Fibroblast of lung (primary cell): ENCODE measurements around the gene EMSY. TPM values are rescaled to one million over a fixed set of nuclear protein-coding genes. Genes with fewer than 3 reads are reported as not detected.
"Not testable (repeated sequence)": the region's sequence is repeated elsewhere in the genome, so short reads cannot be mapped to it uniquely, and the experiment has no call there.

Experiments
- DNase-seq, 2 donors: peaks; one replicate each; pipeline versions ENCODE4 v3.0.0 to v3.0.0-alpha.2; 2010; ENCODE audit warnings: low read depth in 2 of 2
- H2AFZ ChIP-seq: 2 replicates; pipeline ENCODE4 v1.5.1; 2012; ENCODE audit warnings: low read length, control low read depth, inconsistent platforms
- H3K27ac ChIP-seq: 2 replicates; pipeline ENCODE4 v1.5.1; 2011; ENCODE audit warnings: low read length, control low read depth; ENCODE audit not compliant: insufficient read depth
- H3K27me3 ChIP-seq: 2 replicates; pipeline ENCODE4 v1.5.1; 2011; ENCODE audit warnings: mild to moderate bottlenecking, low read length; ENCODE audit not compliant: control insufficient read depth, insufficient read depth
- H3K36me3 ChIP-seq: 2 replicates; pipeline ENCODE4 v1.5.1; 2011; ENCODE audit warnings: low read length; ENCODE audit not compliant: control insufficient read depth, insufficient read depth
- H3K4me1 ChIP-seq: 2 replicates; pipeline ENCODE4 v1.5.1; 2011; ENCODE audit warnings: low read length; ENCODE audit not compliant: control insufficient read depth, insufficient read depth; ENCODE audit errors: extremely low read depth
- H3K4me2 ChIP-seq: 2 replicates; pipeline ENCODE4 v1.5.1; 2011; ENCODE audit warnings: low read length, control low read depth; ENCODE audit not compliant: insufficient read depth; ENCODE audit errors: extremely low read depth
- H3K4me3 ChIP-seq, 4 experiments: fragments of 200-600 bp in 1 of 4; sonication (generic) in 1 of 4; replicated peaks in 1 of 4; 2 replicates each; pipeline ENCODE4 v1.5.1; 2011 to 2016; ENCODE audit warnings: low read length in 4 of 4, low read depth in 3 of 4, mild to moderate bottlenecking in 3 of 4, control low read depth in 2 of 4, inconsistent platforms in 1 of 4, mixed read lengths in 1 of 4; ENCODE audit not compliant: insufficient read depth in 1 of 4; ENCODE audit errors: control extremely low read depth in 1 of 4
- H3K79me2 ChIP-seq: 2 replicates; pipeline ENCODE4 v1.5.1; 2012; ENCODE audit warnings: mild to moderate bottlenecking, low read length, inconsistent platforms; ENCODE audit not compliant: control insufficient read depth, insufficient read depth
- H3K9ac ChIP-seq: 2 replicates; pipeline ENCODE4 v1.5.1; 2011; ENCODE audit warnings: mild to moderate bottlenecking, low read length, control low read depth; ENCODE audit not compliant: insufficient read depth
- H3K9me3 ChIP-seq: 2 replicates; pipeline ENCODE4 v1.5.1; 2012; ENCODE audit warnings: low read depth, low read length; ENCODE audit not compliant: control insufficient read depth, insufficient read depth
- H4K20me1 ChIP-seq: 2 replicates; pipeline ENCODE4 v1.5.1; 2011; ENCODE audit warnings: low read length; ENCODE audit not compliant: control insufficient read depth, insufficient read depth; ENCODE audit errors: extremely low read depth
- CTCF ChIP-seq, 2 donors: IDR thresholded peaks in 1 of 2; conservative IDR thresholded peaks in 1 of 2; 1 replicate in 1 of 2; 2 replicates in 1 of 2; pipeline ENCODE4 v1.5.1; 2011 to 2012; ENCODE audit warnings: low read length in 2 of 2, control low read depth in 1 of 2, inconsistent platforms in 1 of 2, low read depth in 1 of 2, mild to moderate bottlenecking in 1 of 2
- EZH2 ChIP-seq: IDR thresholded peaks from 2 replicates; pipeline ENCODE4 v1.5.1; 2012; ENCODE audit warnings: low read length, control low read depth, mild to moderate bottlenecking; ENCODE audit errors: missing control alignments
- polyA plus RNA-seq, 2 donors: library from polyadenylated mRNA; depleted of rRNA in 1 of 2; stranded (reverse) in 1 of 2; unstranded in 1 of 2; fragments of >200 nt; gene quantifications; 2 replicates each; pipeline ENCODE4 v1.2.1, GENCODE V29; 2011 to 2012; ENCODE audit warnings: missing spikeins in 1 of 2
- total RNA-seq: library from RNA; depleted of rRNA; stranded (reverse); fragments of >200 nt; gene quantifications from 2 replicates; pipeline ENCODE4 v1.2.1, GENCODE V29; 2014

EMSY gene
- total and polyA plus RNA-seq, 2 donors (not counting 1 experiment from before 2014, with no cell fraction given), result 11.9 to 14.2 TPM

GRCh38 chr11:76579752-76580151 is 134.9 kb downstream of the EMSY start:
- Histone ChIP-seq H3K4me1 (peaks cover 15% of the 10 kb centered on the region), H3K4me2 (no peak overlapping the region), H3K9ac (no peak overlapping the region), H4K20me1 (no peaks in the 10 kb centered on the region), H3K9me3 (no peaks in the 10 kb centered on the region), H3K4me3 (no peak overlapping the region), H3K27me3 (no peaks in the 10 kb centered on the region), H2AFZ (no peak overlapping the region), H3K27ac (peak overlapping the region; percentile 73), H3K36me3 (no peaks in the 10 kb centered on the region), H3K79me2 (no peaks in the 10 kb centered on the region)
- no peak for DNase-seq
- TF ChIP-seq EZH2 (no peak), CTCF (conservative IDR thresholded peaks at IDR 0.05 in 1 of 2, IDR thresholded peaks at IDR 0.05 in 1 of 2; ENCODE audit: low read depth in 1 of 2, low read length in 2 of 2) (no peak)

GRCh38 chr11:76582471-76582870 is 137.7 kb downstream of the EMSY start:
- not testable (repeated sequence) for H3K27me3 ChIP-seq, H3K27ac ChIP-seq, H3K4me3 ChIP-seq, H4K20me1 ChIP-seq, H2AFZ ChIP-seq, H3K9me3 ChIP-seq, H3K4me2 ChIP-seq, DNase-seq, H3K36me3 ChIP-seq, H3K79me2 ChIP-seq, H3K9ac ChIP-seq
- H3K4me1 ChIP-seq, result peaks cover 15% of the 10 kb centered on the region

- H3K36me3 ChIP-seq, result no peaks in the 10 kb centered on the region
- no peaks in the 10 kb centered on the region for H4K20me1 ChIP-seq
- no peak overlapping the region for H3K27ac ChIP-seq
- H3K4me3 ChIP-seq, result no peak overlapping the region
- no peaks in the 10 kb centered on the region for H3K79me2 ChIP-seq
- H3K9me3 ChIP-seq, result no peaks in the 10 kb centered on the region
- H2AFZ ChIP-seq, result no peak overlapping the region
- H3K9ac ChIP-seq, result no peak overlapping the region
- H3K4me2 ChIP-seq, result no peak overlapping the region
- no peaks in the 10 kb centered on the region for H3K4me1 ChIP-seq
- peaks cover 2% of the 10 kb centered on the region for H3K27me3 ChIP-seq
- no peak for TF ChIP-seq CTCF (conservative IDR thresholded peaks at IDR 0.05 in 1 of 2, IDR thresholded peaks at IDR 0.05 in 1 of 2; ENCODE audit: low read depth in 1 of 2, low read length in 2 of 2)
- peak in 1 of 2 donors; percentile 76 for DNase-seq
Measured at GRCh38 chr11:76587820-76588454, 143.1 kb downstream of the EMSY start.
